Stimulated activated CD4-positive, alpha-beta T cell treated with anti-CD3 and anti-CD28 coated beads, Interleukin-15, amount 100 ng/mL, for 24 hours (primary cell): ENCODE data around the gene LSG1.
"Not testable (repeated sequence)": the region's sequence is repeated elsewhere in the genome, so short reads cannot be mapped to it uniquely, and the experiment has no call there.

Source experiments
- DNase-seq: peaks from one replicate; pipeline ENCODE4 v3.0.0-alpha.2; 2020

Gene LSG1

DNA sequence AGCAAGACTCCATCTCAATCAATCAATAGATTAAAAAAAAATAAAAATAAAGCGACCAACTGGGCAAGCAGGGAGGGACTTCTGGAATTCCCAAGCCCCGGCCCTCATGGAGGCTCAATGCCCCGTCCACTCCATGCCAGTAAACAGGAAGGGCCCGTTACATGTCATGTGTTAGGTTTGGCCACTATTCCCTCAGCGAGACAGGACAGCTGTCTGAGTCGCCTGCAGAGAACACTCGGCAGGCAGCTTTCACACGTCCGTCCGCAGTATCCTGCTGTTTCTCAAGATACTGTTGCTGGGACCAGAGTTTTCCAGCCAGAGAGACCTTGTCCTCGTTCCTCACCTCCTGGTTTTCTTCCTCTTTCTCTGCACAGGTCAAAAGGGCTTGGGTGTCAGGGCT, 56.8 kb downstream of the LSG1 start:
- no peak for DNase-seq

DNA sequence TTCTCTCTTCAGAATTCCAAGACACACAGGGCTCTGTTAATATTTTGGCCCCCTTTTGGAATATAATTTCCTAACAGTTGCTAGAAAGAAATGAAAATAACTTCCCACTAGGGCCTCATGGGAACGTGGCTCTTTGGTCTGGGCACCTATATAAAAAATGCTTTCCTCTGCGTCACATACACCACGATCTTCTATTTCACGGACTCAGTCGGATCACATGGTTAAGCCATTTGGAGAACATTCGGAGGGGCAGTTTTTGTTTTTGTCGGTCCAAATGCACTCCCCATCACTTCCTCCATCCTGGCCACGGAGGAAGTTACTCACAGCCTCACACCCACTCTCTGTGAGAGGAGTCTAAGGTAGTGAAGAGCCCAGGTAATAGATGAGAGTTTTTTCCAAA, 59.8 kb downstream of the LSG1 start:
- DNase-seq: no peak

DNA sequence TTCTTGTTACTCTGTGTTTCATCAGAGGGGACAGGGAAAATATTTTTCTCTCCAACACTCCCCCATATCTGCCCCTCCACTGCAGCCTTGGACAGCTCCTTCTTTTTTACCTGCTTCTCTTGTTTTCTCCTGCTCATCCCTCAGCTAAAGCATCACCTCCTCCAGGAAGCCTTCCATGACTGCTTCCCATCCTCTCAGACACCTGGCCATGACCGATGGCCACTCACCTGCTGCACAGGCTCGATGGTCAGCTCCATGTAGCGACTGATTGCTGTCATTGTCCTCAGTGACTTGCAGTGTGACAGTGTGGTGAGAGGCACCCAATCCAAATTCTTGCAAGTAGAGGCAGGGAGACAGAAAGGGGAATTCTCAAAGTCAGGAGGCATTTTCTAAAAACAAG, 61.3 kb downstream of the LSG1 start:
- no peak for DNase-seq

DNA sequence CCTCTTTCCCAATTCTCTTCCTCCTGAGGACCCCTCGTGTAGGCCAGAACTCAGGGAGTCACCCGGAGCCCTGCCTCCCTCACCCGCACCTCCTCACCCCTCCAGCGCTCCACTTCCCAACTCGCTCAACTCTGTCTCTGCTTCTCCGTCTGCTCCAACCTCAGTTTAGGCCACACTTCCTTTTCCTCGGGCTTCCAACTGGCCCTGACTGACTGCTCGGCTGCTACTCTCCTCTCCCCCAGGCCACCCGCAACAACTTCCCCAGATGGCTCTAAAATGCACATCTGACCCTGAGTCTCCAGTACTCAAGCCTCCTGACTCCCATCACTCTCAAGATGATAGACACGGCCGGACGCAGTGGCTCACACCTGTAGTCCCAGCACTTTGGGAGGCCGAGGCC, 62.4 kb downstream of the LSG1 start:
- DNase-seq: no peak

DNA sequence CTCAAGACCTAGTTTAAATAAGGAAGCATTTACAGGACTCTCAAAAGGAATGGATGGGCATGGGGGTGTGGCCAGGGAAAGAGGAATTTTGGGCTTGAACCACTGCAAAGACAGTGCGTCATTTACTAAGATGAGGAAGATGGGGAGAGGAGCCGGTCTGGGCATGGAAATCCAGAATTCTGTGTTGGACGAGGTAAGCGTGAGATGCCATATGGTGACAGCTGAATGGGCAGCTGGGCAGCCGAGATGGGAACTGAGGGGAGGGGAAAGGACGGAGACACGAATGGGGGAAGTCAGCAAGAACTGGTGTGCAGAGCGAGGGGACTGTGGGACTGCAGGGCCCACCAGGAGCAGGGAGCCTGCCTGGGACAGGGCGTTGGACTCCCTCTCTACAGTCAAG, 63.0 kb downstream of the LSG1 start:
- no peak for DNase-seq

DNA sequence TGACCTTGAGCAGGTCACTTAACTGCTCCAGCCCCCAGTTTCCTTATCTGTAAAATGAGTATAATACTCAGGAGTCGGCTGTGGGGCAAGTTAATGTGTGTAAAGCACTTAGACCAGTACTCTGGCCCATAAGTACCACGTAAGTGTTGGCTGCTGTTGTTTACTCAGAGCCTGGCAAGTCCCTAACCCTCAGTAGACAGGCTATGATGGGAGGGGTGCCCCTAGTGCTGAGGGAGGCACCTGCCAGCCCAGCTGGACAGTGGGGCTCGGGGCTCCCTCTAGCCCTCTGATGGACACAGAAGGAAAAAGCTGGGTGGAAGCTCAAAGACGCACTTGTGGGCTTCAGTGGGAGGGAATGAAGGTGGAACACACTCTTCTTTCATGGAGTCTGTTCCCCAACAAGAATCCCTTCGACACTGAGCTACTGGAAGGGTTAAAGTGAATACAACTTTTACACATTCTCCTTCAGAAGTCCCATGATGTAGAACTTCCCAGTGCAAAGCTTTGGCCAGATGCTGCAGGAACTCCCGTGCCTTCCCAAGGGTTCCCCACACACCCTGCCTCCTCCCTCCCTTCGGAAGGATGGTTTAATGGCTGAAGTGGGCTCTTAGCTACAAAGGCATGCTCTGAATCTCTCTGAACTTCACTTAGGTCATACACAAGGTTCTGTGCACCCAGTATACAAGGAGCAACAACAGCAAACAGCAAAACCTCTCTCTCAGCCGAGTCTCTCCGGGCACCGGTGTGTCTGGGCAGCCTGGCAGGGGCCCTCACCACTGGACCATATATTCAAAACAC, 64.2 kb downstream of the LSG1 start:
- no peak for DNase-seq

DNA sequence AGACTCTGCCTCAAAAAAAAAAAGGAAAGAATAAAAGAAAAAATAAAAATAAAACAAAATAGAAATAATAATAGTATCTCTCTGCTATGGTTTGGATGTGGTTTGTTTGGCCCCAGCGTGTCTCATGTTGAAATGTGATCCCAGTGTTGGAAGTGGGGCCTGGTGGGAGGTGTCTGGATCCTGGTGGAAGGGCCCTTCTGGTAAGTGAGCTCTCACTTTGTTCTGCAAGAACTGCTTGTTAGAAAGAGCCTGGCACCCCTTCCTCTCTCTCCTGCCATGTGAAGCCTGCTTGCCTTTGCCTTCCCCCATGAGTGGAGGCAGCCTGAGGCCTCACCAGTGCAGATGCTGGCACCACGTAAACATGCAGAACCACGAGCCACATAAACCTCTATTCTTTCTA, 65.0 kb downstream of the LSG1 start:
- DNase-seq: no peak

DNA sequence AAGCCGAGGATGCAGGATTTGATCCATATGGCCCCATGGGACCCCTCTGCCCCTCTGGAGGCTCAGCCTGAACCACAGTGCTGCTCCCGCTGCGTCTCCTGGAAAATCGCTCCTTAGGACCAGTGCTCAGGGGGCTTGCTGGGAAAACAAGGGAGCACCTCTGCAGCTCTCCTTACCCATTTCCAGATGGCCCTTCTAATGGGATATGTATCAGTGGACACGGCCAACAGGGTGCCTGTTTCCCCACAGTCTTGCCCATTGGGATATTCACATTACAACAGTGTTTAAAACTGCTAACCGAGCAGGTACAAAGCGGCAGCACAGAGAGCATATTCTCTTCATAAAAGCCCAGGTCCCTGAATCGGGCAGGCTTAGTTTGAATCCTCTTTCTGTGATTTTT, 65.8 kb downstream of the LSG1 start:
- DNase-seq: no peak

DNA sequence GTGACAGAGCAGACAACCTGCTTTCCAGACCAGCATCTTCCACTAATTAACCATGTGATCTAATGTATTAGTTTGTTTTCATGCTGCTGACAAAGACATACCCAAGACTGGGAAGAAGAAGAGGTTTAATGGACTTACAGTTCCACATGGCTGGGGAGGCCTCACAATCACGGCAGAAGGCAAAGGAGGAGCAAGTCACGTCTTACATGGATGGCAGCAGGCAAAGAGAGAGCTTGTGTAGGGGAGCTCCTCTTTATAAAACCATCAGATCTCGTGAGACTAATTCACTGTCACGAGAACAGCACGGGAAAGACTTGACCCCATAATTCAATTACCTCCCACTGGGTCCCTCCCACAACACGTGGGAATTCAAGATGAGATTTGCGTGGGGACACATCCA, 66.7 kb downstream of the LSG1 start:
- DNase-seq: not testable (repeated sequence)

DNA sequence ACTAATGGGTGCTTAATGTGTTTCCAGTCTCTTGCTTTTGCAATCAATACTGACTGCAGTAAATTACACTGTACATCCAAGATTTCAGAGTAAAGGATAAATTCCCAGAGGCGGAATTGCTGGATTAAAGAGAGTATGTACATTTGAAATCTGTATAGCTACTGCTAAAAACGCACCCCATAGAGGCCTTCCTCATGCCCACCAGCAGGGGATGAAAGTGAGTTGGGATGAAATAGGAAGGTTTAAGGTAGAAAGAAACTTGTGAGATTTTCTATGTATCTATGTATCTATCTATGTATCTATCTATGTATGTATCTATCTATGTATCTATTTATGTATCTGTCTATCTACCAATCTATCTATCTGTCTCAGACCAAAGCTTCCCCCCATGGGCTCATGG, 67.2 kb downstream of the LSG1 start:
- DNase-seq: no peak

DNA sequence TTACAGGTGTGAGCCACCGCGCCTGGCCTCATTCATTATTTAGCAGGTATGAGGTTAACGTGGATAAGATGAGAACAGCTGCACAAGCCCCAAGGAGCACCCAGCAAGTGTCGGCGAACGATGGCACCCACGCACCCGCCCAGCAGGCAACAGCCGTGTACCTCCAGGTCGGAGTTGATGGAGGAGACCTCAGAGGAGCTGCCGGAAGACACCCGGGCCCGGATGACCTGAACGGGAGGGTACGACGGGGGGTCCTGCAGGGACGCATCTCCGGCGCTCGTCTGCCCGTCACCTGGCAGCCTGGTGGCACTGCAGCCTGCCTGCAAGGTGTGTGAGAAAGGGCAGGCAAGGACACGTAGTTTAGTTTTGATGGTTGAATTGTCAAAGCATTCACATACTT, 67.9 kb downstream of the LSG1 start:
- DNase-seq: no peak

DNA sequence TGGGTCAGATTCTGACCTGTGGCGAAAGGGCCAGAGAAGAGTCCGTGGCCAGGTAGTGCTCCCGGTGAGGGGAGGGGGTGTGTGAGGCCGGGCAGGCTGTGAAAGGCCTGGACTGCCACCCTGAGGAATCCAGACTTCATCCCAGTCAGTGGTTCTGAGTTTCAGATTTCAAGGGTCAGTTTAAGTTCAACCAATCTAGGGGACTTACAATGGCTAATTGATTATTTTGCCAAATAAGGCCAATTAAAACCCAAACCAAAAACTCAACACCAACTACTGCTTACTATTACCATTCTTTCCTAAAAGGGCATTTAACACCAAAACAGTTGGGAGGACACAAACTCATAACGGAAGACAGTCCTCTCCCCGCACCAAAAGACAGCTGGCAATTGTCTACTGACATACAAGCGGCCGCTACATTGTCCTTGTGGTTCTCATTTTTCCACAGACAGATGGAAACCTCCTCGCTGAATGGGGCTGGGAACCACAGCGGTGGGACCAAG, 69.3 kb downstream of the LSG1 start:
- DNase-seq: no peak

DNA sequence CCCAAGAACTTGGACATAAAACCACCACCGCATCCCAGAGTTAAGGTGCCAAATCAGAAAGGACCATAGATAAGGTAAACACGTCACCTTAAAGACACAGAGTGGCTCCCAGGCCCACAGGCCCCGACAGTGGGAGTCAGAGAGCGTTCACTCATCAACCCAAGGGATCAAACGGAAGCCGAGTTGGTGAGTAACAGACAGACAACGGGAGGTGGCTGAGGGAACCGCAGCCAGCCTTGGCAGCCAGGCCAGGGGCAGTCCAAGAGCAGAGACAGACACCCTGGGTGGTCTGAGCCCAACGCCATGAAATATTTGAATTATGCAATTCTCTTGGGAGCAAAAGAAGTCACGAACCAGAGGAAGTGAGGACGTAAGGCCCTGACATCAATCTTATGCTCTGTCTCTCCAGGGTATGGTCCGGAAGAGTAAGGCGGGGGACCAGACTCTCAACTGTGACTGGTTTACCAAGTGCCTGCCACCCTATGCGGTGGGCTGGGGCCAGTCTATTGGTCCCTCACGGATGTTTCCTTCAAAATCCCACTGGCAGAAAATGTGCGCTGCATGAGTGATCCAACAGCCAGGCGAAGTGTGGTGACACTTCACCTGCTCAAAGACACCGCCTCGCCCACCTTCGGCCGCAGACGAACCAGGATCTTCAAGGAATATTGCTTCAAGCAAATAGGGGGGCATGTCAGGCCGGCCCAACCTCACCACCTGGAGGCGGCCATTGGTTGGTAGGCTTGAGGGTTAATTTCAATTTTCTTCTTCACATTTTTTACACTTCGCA, 73.0 kb downstream of the LSG1 start:
- no peak for DNase-seq

DNA sequence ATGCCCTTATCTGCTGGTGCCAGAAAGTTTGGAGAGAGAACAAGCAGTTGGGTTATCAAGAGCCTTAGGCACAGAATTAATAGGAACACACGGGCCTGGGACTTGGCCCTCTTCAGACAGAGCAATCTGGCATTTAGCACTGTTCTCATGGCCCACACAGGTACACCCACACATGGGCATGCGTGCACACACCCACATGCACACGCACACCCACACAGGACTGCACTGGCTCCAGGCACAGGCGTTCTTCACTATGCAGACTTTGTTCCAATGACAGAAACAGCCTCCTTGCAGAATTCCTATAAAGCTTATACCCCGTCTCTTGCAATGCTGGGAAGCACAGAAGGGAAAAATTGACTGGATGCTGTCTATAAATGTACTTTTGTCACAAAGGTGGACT, 75.1 kb downstream of the LSG1 start:
- no peak for DNase-seq

DNA sequence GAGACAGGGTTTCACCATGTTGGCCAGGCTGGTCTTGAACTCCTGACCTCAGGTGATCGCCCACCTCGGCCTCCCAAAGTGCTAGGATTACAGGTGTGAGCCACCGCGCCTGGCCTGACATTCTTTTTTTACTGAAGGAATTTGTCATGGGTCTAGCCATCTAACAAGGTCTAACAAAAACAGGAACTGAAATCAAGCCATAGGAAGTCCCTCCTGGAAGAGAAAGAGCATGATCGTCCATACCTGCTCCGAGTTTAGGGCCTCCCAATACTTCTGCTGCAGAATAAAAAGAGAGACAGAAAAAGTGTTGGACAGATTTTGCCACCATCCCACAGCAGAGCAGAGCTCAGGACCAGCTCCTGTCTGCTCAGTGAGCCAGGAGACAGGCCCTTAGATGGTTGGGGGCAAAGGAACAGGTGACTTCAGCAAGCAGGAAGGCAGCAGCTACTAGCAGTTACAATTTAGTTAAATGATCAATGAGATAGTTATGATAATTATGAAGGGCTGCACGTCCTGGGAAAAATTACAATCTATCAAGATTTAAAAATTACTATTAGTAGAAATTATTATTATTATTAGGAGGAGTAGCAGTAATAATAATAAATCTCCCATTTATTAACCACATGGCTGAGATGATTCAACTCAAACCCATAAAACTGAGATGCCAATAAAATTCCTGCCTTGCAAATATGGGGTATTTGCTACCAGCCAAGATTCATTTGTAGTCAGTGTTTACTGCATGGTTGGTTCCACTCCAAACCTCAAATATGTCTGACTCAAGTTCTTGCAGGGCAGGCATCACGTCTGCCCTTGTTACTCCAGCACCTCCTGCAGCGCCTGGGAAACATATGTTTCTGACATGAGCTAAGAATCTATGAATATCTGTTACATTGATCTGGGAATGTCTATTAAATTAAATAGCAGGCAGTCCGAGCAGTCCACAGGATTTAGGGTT, 78.9 kb downstream of the LSG1 start:
- DNase-seq: no peak
